Upper lobe of left lung (tissue), 4 donors: ENCODE measurements around the gene KDM4B.

ENCODE experiments used
- CTCF ChIP-seq, 6 experiments: fragments of 450-650 bp in 4 of 6; fragments of 200-600 bp in 2 of 6; sonication (generic) in 2 of 6; IDR thresholded peaks; one replicate each; pipeline ENCODE4 v1.5.1; 2016 to 2019; ENCODE audit warnings: antibody characterized with exemption in 6 of 6
- EP300 ChIP-seq, 4 donors: sonication (generic); formaldehyde crosslinking; IDR thresholded peaks; one replicate each; pipeline ENCODE4 v1.5.1; 2017; ENCODE audit warnings: antibody characterized with exemption in 4 of 4, control low read depth in 2 of 4
- POLR2A ChIP-seq, 4 donors: fragments of 450-650 bp; IDR thresholded peaks; one replicate each; pipeline ENCODE4 v1.5.1; 2016 to 2017; ENCODE audit warnings: antibody characterized with exemption in 4 of 4, mild to moderate bottlenecking in 2 of 4

DNA sequence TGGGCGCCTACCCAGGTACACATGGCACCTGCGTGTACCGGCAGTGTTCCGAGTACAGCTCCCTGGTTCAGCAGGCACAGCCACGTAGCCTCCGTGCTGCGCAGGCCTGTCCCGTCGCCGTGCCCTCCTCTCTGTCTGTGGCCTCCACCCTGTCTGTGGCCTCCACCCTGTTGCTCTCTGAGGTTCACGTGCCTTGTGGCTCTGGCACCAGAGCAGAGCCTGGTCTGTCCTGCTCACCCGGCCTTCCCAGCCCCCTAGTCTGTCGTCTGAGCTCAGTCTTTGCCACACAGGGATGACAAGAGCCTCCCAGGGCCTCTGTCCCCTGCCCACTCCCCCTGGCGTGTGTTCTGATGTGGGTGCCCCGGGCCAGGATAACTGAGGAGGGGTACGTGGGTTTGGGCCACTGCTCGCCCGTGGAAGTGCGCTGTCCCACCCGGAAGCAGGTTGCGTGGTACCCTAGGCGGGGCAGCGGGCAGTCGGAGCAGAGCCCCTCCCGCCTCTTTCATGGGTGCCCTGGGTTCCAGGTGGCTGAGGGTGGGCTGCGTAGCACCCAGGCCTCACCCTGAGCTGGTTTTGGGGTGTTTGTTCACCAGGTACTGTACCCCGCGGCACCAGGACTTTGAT, 71.7 kb downstream of the KDM4B start:
- TF ChIP-seq CTCF (IDR thresholded peaks at IDR 0.05): no peak
- TF ChIP-seq EP300 (IDR thresholded peaks at IDR 0.05): no peak
- no peak for TF ChIP-seq POLR2A (IDR thresholded peaks at IDR 0.05)
